ENCODE measurements around the gene TP53TG3D.
"Not testable (repeated sequence)": the region's sequence is repeated elsewhere in the genome, so short reads cannot be mapped to it uniquely, and the experiment has no call there.

TP53TG3D gene

GRCh38 chr16:32286193-32286592 lies 33.1 kb downstream of the TP53TG3D start:
- not testable (repeated sequence) for H3K27me3 ChIP-seq (ENCODE audit: low read length); H3K79me2 ChIP-seq (ENCODE audit: insufficient read depth, low read length); H3K27ac ChIP-seq (ENCODE audit: low read depth, low read length); H3K4me2 ChIP-seq (ENCODE audit: low read depth, low read length, poor library complexity, severe bottlenecking); H2AFZ ChIP-seq (ENCODE audit: low read depth, low read length, severe bottlenecking); H4K20me1 ChIP-seq (ENCODE audit: low read depth, low read length); H3K9me3 ChIP-seq (ENCODE audit: insufficient read depth, low read length); H3K4me3 ChIP-seq (ENCODE audit: insufficient read depth, low read length, poor library complexity, severe bottlenecking); H3K9me2 ChIP-seq (replicated peaks; ENCODE audit: insufficient read depth, low read length); H3K9ac ChIP-seq (ENCODE audit: low read length); H3F3A ChIP-seq (ENCODE audit: insufficient read depth); H3K36me3 ChIP-seq (ENCODE audit: low read length)

- not testable (repeated sequence) for H3K79me2 ChIP-seq (ENCODE audit: insufficient read depth, low read length); H3K9me3 ChIP-seq (ENCODE audit: insufficient read depth, low read length); H3K27me3 ChIP-seq (ENCODE audit: low read length)
Observed at GRCh38 chr16:32287743-32288142, 34.7 kb downstream of the TP53TG3D start.

GRCh38 chr16:32289197-32289596 lies 36.1 kb downstream of the TP53TG3D start:
- not testable (repeated sequence) for H3K9me2 ChIP-seq (replicated peaks; ENCODE audit: insufficient read depth, low read length); H3K27ac ChIP-seq (ENCODE audit: low read depth, low read length); H3K36me3 ChIP-seq (ENCODE audit: low read length); H3K9me3 ChIP-seq (ENCODE audit: insufficient read depth, low read length); H3K4me2 ChIP-seq (ENCODE audit: low read depth, low read length, poor library complexity, severe bottlenecking); H3K79me2 ChIP-seq (ENCODE audit: insufficient read depth, low read length); H4K20me1 ChIP-seq (ENCODE audit: low read depth, low read length); H3K27me3 ChIP-seq (ENCODE audit: low read length); H2AFZ ChIP-seq (ENCODE audit: low read depth, low read length, severe bottlenecking); H3F3A ChIP-seq (ENCODE audit: insufficient read depth); H3K9ac ChIP-seq (ENCODE audit: low read length); H3K4me3 ChIP-seq (ENCODE audit: insufficient read depth, low read length, poor library complexity, severe bottlenecking)

More at GRCh38 chr16:32287743-32288142, 34.7 kb downstream of the TP53TG3D start:
- H3K36me3 ChIP-seq (ENCODE audit: low read length); H4K20me1 ChIP-seq (ENCODE audit: low read depth, low read length); H3K4me2 ChIP-seq (ENCODE audit: low read depth, low read length, poor library complexity, severe bottlenecking); H3K9ac ChIP-seq (ENCODE audit: low read length); H3K4me3 ChIP-seq (ENCODE audit: insufficient read depth, low read length, poor library complexity, severe bottlenecking); H3K9me2 ChIP-seq (replicated peaks; ENCODE audit: insufficient read depth, low read length); H2AFZ ChIP-seq (ENCODE audit: low read depth, low read length, severe bottlenecking); H3F3A ChIP-seq (ENCODE audit: insufficient read depth); H3K27ac ChIP-seq (ENCODE audit: low read depth, low read length): not testable (repeated sequence)

GRCh38 chr16:32302776-32303175 lies 49.7 kb downstream of the TP53TG3D start:
- H3K27me3 ChIP-seq (ENCODE audit: low read length); H3K9ac ChIP-seq (ENCODE audit: low read length); H3K79me2 ChIP-seq (ENCODE audit: insufficient read depth, low read length); H3K4me2 ChIP-seq (ENCODE audit: low read depth, low read length, poor library complexity, severe bottlenecking); H2AFZ ChIP-seq (ENCODE audit: low read depth, low read length, severe bottlenecking); H4K20me1 ChIP-seq (ENCODE audit: low read depth, low read length); H3F3A ChIP-seq (ENCODE audit: insufficient read depth); H3K36me3 ChIP-seq (ENCODE audit: low read length); H3K4me3 ChIP-seq (ENCODE audit: insufficient read depth, low read length, poor library complexity, severe bottlenecking); H3K27ac ChIP-seq (ENCODE audit: low read depth, low read length); H3K9me2 ChIP-seq (replicated peaks; ENCODE audit: insufficient read depth, low read length); H3K9me3 ChIP-seq (ENCODE audit: insufficient read depth, low read length): not testable (repeated sequence)
